Esophagus squamous epithelium (tissue), 5 donors: ENCODE data around the gene ERVK3-1. TPM values are rescaled to one million over a fixed set of nuclear protein-coding genes. Genes with fewer than 3 reads are reported as not detected.

Experiments
- DNase-seq: peaks from one replicate; lab custom pipeline; 2025; lab: John Stamatoyannopoulos, UW
- H3K27ac ChIP-seq, 4 donors: fragments of 200-600 bp; sonication (generic); one replicate each; pipeline ENCODE4 v1.5.1; 2016 to 2019; ENCODE audit warnings: mild to moderate bottlenecking in 1 of 4
- H3K27me3 ChIP-seq, 4 donors: fragments of 200-600 bp; sonication (generic); 1 replicate in 3 of 4; 2 replicates in 1 of 4; pipeline versions ENCODE4 v1.5.1 to v1.6.0; 2017 to 2021; ENCODE audit warnings: antibody characterized with exemption in 1 of 4
- H3K36me3 ChIP-seq, 3 donors: fragments of 200-600 bp; sonication (generic); one replicate each; pipeline ENCODE4 v1.5.1; 2016 to 2019
- H3K4me1 ChIP-seq, 3 donors: fragments of 200-600 bp; sonication (generic); one replicate each; pipeline ENCODE4 v1.5.1; 2017 to 2019
- H3K4me3 ChIP-seq, 4 donors: fragments of 200-600 bp; sonication (generic); 1 replicate in 3 of 4; 2 replicates in 1 of 4; pipeline ENCODE4 v1.5.1; 2016 to 2019; ENCODE audit warnings: mild to moderate bottlenecking in 2 of 4, moderate library complexity in 1 of 4
- H3K9me3 ChIP-seq, 3 donors: fragments of 200-600 bp; sonication (generic); one replicate each; pipeline ENCODE4 v1.5.1; 2016 to 2019
- CTCF ChIP-seq, 6 experiments: fragments of 450-650 bp in 4 of 6; fragments of 200-600 bp in 2 of 6; sonication (generic) in 2 of 6; IDR thresholded peaks; one replicate each; pipeline ENCODE4 v1.5.1; 2016 to 2019; ENCODE audit warnings: antibody characterized with exemption in 6 of 6, mild to moderate bottlenecking in 4 of 6, moderate library complexity in 4 of 6
- POLR2A ChIP-seq, 4 donors: fragments of 450-650 bp; IDR thresholded peaks; one replicate each; pipeline ENCODE4 v1.6.1; 2017; ENCODE audit warnings: antibody characterized with exemption in 4 of 4, mild to moderate bottlenecking in 4 of 4, moderate library complexity in 3 of 4
- WGBS, 2 donors: methylation state at CpG; one replicate each; pipeline ENCODE4 v1.1.5; 2018; 5-methylcytosine and 5-hydroxymethylcytosine counted together
- intact Hi-C: fragments of 100-400 bp; cut with DNase I; formaldehyde crosslinking; loops from one replicate; pipeline ENCODE4 v1.15.0; 2022
- total RNA-seq, 4 donors: library from RNA; depleted of rRNA; stranded (reverse); fragments of >200 nt; gene quantifications; one replicate each; pipeline ENCODE4 v1.1.0, GENCODE V29; 2016
- donor health status: DM: yes; HTN: yes; CAD: no.

Gene ERVK3-1
- total RNA-seq, 4 donors from 2014 or later: 24.7 to 42.0 (median 38.0) TPM

DNA sequence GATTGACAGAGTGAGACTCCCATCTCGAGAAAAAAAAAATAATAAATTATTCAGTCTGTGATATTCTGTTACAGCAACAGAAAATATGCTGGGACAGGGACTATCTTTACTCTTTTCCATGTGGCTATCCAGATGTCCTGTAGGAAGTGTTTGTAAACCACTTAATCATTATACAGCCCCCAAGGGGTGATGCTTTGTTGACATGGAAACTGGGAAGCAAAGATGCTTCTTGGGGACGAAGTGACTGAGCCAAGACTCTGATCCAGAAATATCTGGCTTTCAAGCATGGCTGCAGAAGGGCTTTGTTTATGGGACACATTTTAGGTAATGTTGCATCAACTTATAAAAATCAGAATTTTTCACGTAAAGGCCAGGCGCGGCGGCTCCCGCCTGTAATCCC, 21.0 kb upstream of the ERVK3-1 start:
- H3K4me3 ChIP-seq: no peak overlapping the region
- intact Hi-C loops: no loop called here
- H3K9me3 ChIP-seq: peaks cover 0 to 3% (median 0%) of the 10 kb centered on the region in 3 donors
- peaks cover 6 to 26% (median 9%) of the 10 kb centered on the region in 3 donors for H3K4me1 ChIP-seq
- H3K36me3 ChIP-seq: peaks cover 18 to 64% (median 22%) of the 10 kb centered on the region in 3 donors
- H3K27ac ChIP-seq: no peak overlapping the region
- WGBS, 2 donors: 86 to 91% methylated on average over 7 of the region's 7 CpGs
- no peak for DNase-seq
- no peaks in the 10 kb centered on the region for H3K27me3 ChIP-seq
- TF ChIP-seq POLR2A (IDR thresholded peaks at IDR 0.05) (no peak), CTCF (IDR thresholded peaks at IDR 0.05) (no peak)

GRCh38 chr19:58291943-58292342, 13.2 kb upstream of the ERVK3-1 start:
- Histone ChIP-seq H3K4me3 (no peak overlapping the region), H3K36me3 (peaks cover 43 to 99% (median 48%) of the 10 kb centered on the region in 3 donors), H3K27me3 (no peaks in the 10 kb centered on the region), H3K27ac (no peak overlapping the region), H3K4me1 (no peaks in the 10 kb centered on the region), H3K9me3 (peaks cover 0 to 75% (median 43%) of the 10 kb centered on the region in 3 donors)
- intact Hi-C loops: no loop called here
- TF ChIP-seq CTCF (IDR thresholded peaks at IDR 0.05) (no peak), POLR2A (IDR thresholded peaks at IDR 0.05) (no peak)
- WGBS, 2 donors: 92% methylated on average over 7 of the region's 7 CpGs
- DNase-seq: no peak

- H3K4me1 ChIP-seq: no peaks in the 10 kb centered on the region
These were observed 10.3 kb upstream of the ERVK3-1 start for GRCh38 chr19:58294743-58295374.

DNA sequence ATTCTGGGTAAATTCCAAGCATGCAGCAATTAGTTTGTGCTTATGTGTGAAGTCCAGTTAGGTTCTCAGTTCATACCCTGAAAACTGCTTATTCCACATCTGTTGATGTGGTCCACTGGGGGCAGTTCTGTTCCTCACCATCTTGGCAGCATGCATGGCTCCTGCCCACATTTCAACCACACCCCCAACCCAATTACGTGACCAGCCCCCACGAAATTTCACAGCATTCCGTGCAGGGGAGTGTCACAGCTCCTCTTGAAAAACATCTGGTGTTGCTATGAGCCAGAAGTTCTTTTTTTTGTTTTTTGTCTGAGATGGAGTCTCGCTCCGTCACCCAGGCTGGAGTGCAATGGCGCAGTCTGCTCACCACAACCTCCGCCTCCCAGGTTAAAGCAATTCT, 9.1 kb upstream of the ERVK3-1 start:
- TF ChIP-seq POLR2A (IDR thresholded peaks at IDR 0.05): no peak
- no peak for TF ChIP-seq CTCF (IDR thresholded peaks at IDR 0.05)
- Histone ChIP-seq H3K36me3 (peaks cover 24 to 100% (median 33%) of the 10 kb centered on the region in 3 donors), H3K27ac (no peak overlapping the region), H3K9me3 (peaks cover 0 to 69% (median 43%) of the 10 kb centered on the region in 3 donors), H3K27me3 (no peaks in the 10 kb centered on the region), H3K4me3 (no peak overlapping the region), H3K4me1 (no peaks in the 10 kb centered on the region)
- 87 to 93% methylated on average over 4 to 7 of the region's 7 CpGs for WGBS, 2 donors
- no peak for DNase-seq
- intact Hi-C loops: no loop called here

More at GRCh38 chr19:58294743-58295374, 10.3 kb upstream of the ERVK3-1 start:
- peak overlapping the region in 1 of 4 donors; percentile 9 for H3K4me3 ChIP-seq
- no peaks in the 10 kb centered on the region for H3K27me3 ChIP-seq
- TF ChIP-seq POLR2A (IDR thresholded peaks at IDR 0.05): no peak
- TF ChIP-seq CTCF (IDR thresholded peaks at IDR 0.05): no peak
- 97 to 98% methylated on average over 13 to 19 of the region's 22 CpGs for WGBS, 2 donors
- DNase-seq: no peak
- peaks cover 0 to 78% (median 43%) of the 10 kb centered on the region in 3 donors for H3K9me3 ChIP-seq
- intact Hi-C loops: no loop called here
- H3K27ac ChIP-seq: no peak overlapping the region
- peaks cover 34 to 99% (median 40%) of the 10 kb centered on the region in 3 donors for H3K36me3 ChIP-seq

DNA sequence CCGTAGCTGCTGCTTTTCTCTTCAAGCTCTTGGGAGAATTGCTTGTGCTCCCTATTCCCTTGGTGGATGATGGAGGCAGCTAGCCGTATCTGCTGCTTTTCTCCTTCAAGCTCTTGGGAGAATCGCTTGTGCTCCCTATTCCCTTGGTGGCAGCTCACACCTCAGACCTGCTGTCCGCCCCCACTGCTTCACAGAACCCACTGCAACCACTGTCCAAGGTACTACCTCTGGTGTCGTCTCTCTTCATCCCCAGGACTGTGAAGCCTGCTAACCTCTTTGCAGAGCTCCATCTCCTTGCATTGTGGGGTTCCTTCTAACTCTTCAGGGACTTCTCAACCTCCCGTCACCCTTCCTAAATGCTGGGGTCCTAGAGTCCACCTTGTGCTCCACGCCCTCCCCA, 4.6 kb upstream of the ERVK3-1 start:
- intact Hi-C loops: no loop called here
- WGBS, 2 donors: 93 to 95% methylated on average over 7 of the region's 7 CpGs
- TF ChIP-seq POLR2A (IDR thresholded peaks at IDR 0.05): no peak
- TF ChIP-seq CTCF (IDR thresholded peaks at IDR 0.05): no peak

More for the DNA sequence above, 4.6 kb upstream of the ERVK3-1 start:
- H3K4me3 ChIP-seq: no peak overlapping the region
- H3K4me1 ChIP-seq: peaks cover 0 to 10% (median 0%) of the 10 kb centered on the region in 3 donors
- no peaks in the 10 kb centered on the region for H3K27me3 ChIP-seq
- DNase-seq: no peak
- H3K36me3 ChIP-seq: peaks cover 0 to 62% (median 0%) of the 10 kb centered on the region in 3 donors
- H3K9me3 ChIP-seq: peaks cover 0 to 26% (median 4%) of the 10 kb centered on the region in 3 donors
- H3K27ac ChIP-seq: no peak overlapping the region
